GM19468 (cell line): ENCODE data around the gene TRIM33.
"Not testable (repeated sequence)": the region's sequence is repeated elsewhere in the genome, so short reads cannot be mapped to it uniquely, and the experiment has no call there.

ENCODE experiments used
- ATAC-seq: cut with Tn5 transposase; IDR thresholded peaks from one replicate; pipeline ENCODE4 v1.9.1; 2021; ENCODE audit warnings: mild to moderate bottlenecking, moderate library complexity, moderate number of reproducible peaks; ENCODE audit not compliant: unreplicated experiment; ENCODE audit errors: extremely low read depth

The TRIM33 gene

GRCh38 chr1:114431026-114431425 is 80.0 kb downstream of the TRIM33 start:
- no peak for ATAC-seq

DNA sequence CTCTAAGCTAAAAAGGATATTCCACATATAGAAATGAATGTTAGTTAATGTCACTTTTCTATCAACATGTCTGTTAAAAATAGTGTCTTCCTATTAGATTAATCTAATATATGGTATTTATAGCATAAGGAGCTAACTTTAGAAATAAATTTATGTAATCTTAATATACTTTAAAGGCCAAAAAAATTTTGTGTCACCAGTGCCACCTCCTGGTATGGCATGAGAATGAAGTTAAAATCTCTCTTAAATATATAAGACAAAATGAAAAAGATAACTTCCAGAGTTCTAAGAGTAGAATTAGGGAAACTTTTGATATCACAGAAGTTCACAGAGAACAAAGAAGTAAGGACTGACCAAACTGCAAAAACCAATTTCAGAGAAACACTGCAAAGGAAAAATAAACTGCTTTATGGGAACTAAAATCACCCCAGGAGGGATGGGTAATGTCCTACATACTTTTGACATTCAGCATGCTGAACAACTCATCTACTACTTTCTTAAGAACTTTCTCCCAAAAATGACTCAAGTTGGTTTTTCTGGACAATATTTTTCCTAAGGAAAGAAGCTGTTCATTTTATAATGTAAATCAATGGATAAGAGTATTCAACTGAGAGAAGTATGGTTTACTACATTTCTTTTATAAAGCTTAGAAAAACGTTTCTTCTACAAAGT is 82.8 kb downstream of the TRIM33 start:
- ATAC-seq = no peak

- ATAC-seq = no peak
Observed at GRCh38 chr1:114427612-114428011, 83.4 kb downstream of the TRIM33 start.

GRCh38 chr1:114423455-114423854 is 87.5 kb downstream of the TRIM33 start:
- ATAC-seq = no peak

DNA sequence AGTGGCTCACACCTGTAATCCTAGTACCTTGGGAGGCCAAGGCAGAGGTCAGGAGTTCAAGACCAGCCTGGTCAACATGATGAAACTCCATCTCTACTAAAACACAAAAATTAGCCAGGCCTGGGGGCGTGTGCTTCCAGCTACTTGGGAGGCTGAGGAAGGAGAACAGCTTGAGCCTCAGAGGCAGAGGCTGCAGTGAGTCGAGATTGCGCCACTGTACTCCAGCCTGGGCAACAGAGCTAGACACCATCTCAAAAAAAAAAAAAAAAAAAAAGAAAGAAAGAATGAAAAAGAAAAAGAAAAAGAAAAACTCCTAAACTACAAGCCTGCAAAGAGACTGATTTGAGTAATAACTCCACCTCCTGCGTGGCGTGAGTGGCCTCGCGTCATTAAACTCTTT is 92.1 kb downstream of the TRIM33 start:
- not testable (repeated sequence) for ATAC-seq

DNA sequence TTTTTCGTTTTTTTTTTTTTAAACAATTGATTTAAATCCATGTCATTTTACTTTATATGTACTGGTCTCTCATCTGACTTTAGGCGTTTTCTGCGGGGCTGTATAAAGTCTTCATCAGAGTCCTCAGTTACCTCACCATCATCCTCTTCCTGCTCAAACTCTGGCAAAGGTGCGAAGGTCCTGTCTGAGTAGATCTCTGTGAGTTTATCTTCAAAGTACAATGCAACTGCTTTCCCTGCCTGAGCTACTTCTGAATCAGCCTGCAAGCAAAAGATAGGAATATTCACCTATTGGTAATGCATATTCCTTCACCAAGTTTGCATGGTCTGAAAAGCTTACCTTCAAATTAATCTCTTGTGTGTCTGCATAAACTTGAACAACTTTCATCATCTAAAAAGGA is 113.4 kb downstream of the TRIM33 start:
- ATAC-seq = no peak

DNA sequence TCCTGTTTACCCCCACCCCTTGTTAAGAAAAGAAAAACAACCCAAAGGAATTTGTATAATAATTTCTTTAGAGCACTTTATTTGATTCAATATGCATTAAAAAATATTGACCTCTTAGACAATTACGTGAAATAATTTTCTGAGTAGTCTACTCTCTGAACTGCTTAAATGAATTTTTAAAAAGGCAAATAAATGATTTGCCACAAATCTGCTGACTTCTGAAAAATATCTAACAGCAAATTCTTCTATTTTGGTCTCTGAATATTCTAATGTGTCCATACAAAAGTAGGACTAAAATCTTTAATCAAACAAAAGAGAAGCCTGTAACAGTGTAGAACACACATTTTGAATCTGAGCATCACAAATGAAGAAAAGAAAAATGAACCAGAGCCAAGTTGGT is 115.1 kb downstream of the TRIM33 start:
- ATAC-seq = no peak

DNA sequence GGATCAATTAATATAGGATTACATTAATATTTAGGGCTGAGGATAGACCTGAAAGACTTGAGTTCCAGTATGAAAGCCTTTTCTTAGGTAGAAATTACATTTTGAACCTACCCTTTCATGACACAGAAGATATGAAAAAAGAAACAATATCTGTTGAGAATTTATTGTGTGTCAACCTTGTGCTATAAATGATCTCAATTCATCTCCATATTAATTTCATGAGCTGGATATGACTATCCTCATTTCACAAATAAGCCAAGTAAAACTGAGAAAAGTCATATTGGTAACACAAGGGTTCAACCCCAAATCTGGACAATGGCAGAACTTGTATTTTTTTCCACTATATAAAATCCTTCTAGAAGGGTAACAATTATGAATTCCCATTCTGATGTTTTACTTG is 120.0 kb downstream of the TRIM33 start:
- no peak for ATAC-seq

GRCh38 chr1:114390361-114390760 is 120.6 kb downstream of the TRIM33 start:
- no peak for ATAC-seq

GRCh38 chr1:114388432-114389003 is 122.5 kb downstream of the TRIM33 start:
- no peak for ATAC-seq

DNA sequence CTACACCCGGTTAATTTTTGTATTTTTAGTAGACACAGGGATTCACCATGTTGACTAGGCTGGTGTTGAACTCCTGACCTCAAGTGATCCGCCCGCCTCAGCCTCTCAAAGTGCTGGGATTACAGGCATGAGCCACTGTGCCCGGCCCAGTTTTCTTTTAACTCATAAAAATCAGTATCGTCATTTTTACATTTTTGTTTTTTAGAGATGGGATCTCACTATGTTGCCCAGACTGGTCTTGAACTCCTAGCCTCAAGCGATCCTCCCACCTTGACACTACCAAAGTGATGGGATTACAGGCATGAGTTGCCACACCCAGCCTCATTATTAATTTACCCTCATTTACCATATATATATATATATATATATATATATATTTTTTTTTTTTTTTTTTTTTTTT is 123.4 kb downstream of the TRIM33 start:
- not testable (repeated sequence) for ATAC-seq

DNA sequence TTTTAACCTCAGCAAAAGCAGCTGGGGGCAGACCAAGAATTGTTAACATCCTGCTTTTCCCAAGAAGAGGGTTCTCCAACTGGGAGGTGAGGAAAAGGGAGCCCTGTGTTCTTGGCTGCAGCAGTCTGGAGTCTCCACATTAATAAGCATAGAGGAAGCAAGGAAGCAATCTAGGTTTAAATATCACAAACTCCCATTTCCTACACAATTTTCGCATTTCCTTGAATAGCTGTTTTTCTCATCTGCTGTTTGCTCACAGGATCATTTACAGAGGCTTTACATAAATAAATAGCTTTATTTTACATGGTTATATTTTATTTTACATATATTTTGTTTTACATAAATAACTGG is 124.0 kb downstream of the TRIM33 start:
- ATAC-seq = no peak

DNA sequence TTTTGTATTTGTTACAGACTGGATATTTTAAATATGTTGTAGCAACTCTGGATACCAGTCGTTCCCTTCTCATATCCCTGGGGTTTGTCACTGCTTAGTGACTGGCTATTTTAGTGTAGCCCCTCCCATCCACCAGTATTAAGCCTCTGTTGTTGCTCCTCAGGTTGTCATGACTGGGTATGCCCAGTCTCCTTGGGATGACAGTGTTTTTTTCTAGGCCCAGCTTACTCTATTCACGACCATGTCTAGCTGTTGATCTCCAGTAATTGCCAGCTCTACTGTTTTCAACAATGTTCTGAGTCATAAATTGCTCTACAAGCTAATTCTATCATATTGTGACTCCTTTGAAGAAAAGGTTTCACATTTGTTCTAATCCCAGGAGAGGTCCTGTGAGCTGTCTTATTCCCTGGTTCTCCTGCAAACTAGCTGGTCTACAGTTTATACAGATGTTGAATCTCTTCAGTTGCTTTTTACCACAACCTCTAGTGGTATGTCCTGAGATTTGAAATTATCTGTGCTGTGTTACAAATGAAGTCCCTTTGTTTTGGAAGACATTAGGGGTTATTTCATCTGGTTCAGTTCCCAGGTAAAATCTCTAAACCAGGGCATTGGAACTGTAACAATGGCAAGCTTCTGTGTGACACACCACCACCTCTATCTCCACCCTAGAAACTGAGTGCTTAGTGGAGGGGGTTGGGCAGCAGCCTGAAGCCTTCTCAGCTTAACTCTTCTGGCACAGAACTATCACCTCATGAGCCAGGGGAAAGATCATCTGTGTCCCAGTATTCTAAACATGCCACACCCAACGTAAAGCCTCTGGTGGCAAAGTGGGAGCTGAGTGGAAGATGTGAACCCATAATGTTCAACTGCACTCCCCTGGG is 124.6 kb downstream of the TRIM33 start:
- ATAC-seq = no peak

DNA sequence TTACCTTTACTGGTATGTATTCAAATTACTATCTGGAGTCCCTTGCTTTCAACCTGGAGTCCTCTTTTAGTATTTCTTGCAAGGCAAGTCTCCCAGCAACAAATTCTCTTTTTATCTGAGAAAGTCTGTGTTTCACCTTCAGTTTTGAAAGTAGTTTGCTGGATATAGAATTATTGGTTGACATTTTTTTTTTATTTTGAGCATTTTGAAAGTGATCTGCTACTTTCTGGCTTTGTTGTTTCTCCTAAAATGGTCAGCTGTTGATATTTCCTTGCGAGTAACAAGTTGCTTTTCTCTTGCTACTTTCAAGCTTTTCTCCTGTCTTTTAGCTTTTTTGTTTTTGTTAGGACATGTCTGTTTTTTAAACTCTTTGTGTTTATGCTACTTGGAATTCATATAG is 126.1 kb downstream of the TRIM33 start:
- ATAC-seq = no peak

DNA sequence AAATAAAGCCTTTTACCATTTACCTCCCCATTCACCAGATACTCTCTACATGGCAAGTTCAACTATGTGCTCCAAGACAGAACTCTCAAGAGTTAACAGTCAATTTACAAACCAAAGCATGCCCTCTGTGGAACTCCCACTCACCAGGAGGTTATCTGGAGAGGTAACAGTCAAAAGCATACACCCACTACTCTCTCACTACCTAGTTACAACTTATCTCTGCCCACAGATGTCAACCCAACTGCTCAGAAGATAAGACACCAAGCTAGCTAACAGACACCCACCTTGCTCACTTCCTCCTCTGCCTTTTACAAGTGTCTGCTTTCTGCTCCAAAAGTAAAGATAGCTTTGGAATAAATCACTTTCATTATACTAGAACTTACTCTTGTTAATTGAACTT is 131.0 kb downstream of the TRIM33 start:
- ATAC-seq = no peak

- no peak for ATAC-seq
Observed at GRCh38 chr1:114379358-114379757, 131.6 kb downstream of the TRIM33 start.

DNA sequence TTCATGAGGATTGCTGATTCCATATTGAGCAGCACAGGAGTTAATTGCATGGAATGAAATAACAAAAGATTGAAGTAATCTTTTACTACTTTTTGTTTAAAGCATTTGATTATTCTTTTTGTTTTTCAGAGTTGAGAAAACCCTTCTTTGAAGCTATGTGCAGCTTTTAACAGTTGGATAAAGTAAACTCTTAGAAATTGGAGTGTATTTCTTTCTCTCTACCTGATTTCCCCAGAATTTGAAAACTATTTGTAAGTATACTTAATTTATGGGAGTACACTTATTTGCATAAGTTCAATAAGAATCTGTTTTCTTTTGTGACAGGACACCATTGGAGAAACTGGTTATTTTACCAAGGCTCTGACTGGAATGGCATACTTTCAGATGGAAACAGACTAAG is 133.6 kb downstream of the TRIM33 start:
- ATAC-seq = no peak

- no peak for ATAC-seq
Observed at GRCh38 chr1:114369930-114370329, 141.1 kb downstream of the TRIM33 start.

GRCh38 chr1:114369266-114369919 is 141.6 kb downstream of the TRIM33 start:
- ATAC-seq = not testable (repeated sequence)

GRCh38 chr1:114368560-114369255 is 142.3 kb downstream of the TRIM33 start:
- ATAC-seq = no peak
